ENCODE measurements around the gene LAMA3. TPM values are rescaled to one million over a fixed set of nuclear protein-coding genes. Genes with fewer than 3 reads are reported as not detected.

The LAMA3 gene
- total and polyA plus RNA-seq, 2 of the 13 experiments (the other 11 are each of a cell fraction or from before 2014, with no cell fraction given), result 0.45 to 2.2 TPM

DNA sequence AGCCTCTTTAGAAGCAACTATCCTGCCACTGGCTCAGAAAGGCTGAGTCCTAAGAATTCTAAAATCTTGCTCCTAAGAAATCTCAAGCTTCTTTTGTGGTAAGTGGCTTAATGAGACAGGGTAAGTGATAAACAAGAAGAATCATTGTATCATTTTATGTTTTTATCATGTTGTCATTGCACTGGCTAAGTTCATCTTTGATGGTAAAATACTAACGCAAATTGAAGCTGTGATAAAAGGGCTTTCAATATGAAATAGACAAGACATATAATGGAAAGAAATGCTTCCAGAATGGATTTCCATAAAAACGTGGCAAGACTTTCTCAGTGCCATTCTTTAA lies 303.7 kb downstream of the LAMA3 start:
- no peak overlapping the region for H3K4me3 ChIP-seq (replicated peaks in 1 of 3; ENCODE audit: insufficient read depth in 1 of 3, low read depth in 2 of 3, low read length in 3 of 3)
- H4K20me1 ChIP-seq (ENCODE audit: insufficient read depth, low read length), result no peaks in the 10 kb centered on the region
- DNase-seq (ENCODE audit: low spot score), result no peak
- H3K4me2 ChIP-seq (ENCODE audit: low read depth, low read length), result no peak overlapping the region
- TF ChIP-seq, protein P1, sequence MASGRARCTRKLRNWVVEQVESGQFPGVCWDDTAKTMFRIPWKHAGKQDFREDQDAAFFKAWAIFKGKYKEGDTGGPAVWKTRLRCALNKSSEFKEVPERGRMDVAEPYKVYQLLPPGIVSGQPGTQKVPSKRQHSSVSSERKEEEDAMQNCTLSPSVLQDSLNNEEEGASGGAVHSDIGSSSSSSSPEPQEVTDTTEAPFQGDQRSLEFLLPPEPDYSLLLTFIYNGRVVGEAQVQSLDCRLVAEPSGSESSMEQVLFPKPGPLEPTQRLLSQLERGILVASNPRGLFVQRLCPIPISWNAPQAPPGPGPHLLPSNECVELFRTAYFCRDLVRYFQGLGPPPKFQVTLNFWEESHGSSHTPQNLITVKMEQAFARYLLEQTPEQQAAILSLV (CRISPR knock-in tag; IDR thresholded peaks at IDR 0.05; ENCODE audit: borderline replicate concordance), result no peak
- TF ChIP-seq CHD2 (IDR thresholded peaks at IDR 0.05; ENCODE audit: low read depth, low read length), result no peak
- TF ChIP-seq CBFB (CRISPR knock-in tag; IDR thresholded peaks at IDR 0.05), result no peak
- TF ChIP-seq, protein P2, sequence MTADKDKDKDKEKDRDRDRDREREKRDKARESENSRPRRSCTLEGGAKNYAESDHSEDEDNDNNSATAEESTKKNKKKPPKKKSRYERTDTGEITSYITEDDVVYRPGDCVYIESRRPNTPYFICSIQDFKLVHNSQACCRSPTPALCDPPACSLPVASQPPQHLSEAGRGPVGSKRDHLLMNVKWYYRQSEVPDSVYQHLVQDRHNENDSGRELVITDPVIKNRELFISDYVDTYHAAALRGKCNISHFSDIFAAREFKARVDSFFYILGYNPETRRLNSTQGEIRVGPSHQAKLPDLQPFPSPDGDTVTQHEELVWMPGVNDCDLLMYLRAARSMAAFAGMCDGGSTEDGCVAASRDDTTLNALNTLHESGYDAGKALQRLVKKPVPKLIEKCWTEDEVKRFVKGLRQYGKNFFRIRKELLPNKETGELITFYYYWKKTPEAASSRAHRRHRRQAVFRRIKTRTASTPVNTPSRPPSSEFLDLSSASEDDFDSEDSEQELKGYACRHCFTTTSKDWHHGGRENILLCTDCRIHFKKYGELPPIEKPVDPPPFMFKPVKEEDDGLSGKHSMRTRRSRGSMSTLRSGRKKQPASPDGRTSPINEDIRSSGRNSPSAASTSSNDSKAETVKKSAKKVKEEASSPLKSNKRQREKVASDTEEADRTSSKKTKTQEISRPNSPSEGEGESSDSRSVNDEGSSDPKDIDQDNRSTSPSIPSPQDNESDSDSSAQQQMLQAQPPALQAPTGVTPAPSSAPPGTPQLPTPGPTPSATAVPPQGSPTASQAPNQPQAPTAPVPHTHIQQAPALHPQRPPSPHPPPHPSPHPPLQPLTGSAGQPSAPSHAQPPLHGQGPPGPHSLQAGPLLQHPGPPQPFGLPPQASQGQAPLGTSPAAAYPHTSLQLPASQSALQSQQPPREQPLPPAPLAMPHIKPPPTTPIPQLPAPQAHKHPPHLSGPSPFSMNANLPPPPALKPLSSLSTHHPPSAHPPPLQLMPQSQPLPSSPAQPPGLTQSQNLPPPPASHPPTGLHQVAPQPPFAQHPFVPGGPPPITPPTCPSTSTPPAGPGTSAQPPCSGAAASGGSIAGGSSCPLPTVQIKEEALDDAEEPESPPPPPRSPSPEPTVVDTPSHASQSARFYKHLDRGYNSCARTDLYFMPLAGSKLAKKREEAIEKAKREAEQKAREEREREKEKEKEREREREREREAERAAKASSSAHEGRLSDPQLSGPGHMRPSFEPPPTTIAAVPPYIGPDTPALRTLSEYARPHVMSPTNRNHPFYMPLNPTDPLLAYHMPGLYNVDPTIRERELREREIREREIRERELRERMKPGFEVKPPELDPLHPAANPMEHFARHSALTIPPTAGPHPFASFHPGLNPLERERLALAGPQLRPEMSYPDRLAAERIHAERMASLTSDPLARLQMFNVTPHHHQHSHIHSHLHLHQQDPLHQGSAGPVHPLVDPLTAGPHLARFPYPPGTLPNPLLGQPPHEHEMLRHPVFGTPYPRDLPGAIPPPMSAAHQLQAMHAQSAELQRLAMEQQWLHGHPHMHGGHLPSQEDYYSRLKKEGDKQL (CRISPR knock-in tag; IDR thresholded peaks at IDR 0.05; ENCODE audit: low read depth), result no peak
- no peak for TF ChIP-seq DZIP1 (CRISPR knock-in tag; IDR thresholded peaks at IDR 0.05)
- no peak for TF ChIP-seq GTF2F1 (IDR thresholded peaks at IDR 0.05; ENCODE audit: low read length)
- no peak for TF ChIP-seq ZNF101 (CRISPR knock-in tag; IDR thresholded peaks at IDR 0.05; ENCODE audit: borderline replicate concordance, low read depth)
- TF ChIP-seq, protein P3, sequence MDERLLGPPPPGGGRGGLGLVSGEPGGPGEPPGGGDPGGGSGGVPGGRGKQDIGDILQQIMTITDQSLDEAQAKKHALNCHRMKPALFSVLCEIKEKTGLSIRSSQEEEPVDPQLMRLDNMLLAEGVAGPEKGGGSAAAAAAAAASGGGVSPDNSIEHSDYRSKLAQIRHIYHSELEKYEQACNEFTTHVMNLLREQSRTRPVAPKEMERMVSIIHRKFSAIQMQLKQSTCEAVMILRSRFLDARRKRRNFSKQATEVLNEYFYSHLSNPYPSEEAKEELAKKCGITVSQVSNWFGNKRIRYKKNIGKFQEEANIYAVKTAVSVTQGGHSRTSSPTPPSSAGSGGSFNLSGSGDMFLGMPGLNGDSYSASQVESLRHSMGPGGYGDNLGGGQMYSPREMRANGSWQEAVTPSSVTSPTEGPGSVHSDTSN (CRISPR knock-in tag; IDR thresholded peaks at IDR 0.05), result no peak
- ATAC-seq, result no peak
- no peaks in the 10 kb centered on the region; a peak in 1 of 5 replicates for H3K27me3 ChIP-seq (ENCODE audit: control insufficient read depth in 1 of 2, insufficient read depth in 2 of 2, low read length in 2 of 2)
- H3K9ac ChIP-seq (ENCODE audit: insufficient read depth, low read depth, low read length), result no peak overlapping the region
- no peak overlapping the region for H2AFZ ChIP-seq (ENCODE audit: low read length)
- H3K79me2 ChIP-seq (ENCODE audit: insufficient read depth, low read length), result no peaks in the 10 kb centered on the region
- WGBS (ENCODE audit: low lambda C conversion rate), result 47% methylated on average over 2 of the region's 2 CpGs
- FAIRE-seq, result no peak
- in situ Hi-C loops (cut with HindIII; ENCODE audit: extremely low pct_ligation_motif_present, low pct_unique_long_range_greater_than_20kb), result no loop called here
- peaks cover 6% of the 10 kb centered on the region; the same call in 1 of the 2 replicates for H3K4me1 ChIP-seq (ENCODE audit: insufficient read depth, low read length)
- H3K36me3 ChIP-seq (replicated peaks in 1 of 2; ENCODE audit: control insufficient read depth in 1 of 2, insufficient read depth in 2 of 2, low read length in 2 of 2), result no peaks in the 10 kb centered on the region
- H3K9me3 ChIP-seq (ENCODE audit: low read length), result no peaks in the 10 kb centered on the region
- no peak overlapping the region for H3K27ac ChIP-seq (ENCODE audit: extremely low read length, insufficient read depth, low read length)
- ChIA-PET CTCF (ENCODE audit: low intra/inter-chr PET ratio, low total read pairs) (no interaction called here), POLR2A (no interaction called here)
- intact Hi-C loops (cut with micrococcal nuclease; ENCODE audit: unreplicated experiment), result no loop called here
- no TSS peak for BruUV-seq (replicated peaks)
